NCI-H146 (cell line): ENCODE data around the gene UCN.
"Not testable (repeated sequence)": the region's sequence is repeated elsewhere in the genome, so short reads cannot be mapped to it uniquely, and the experiment has no call there.

Experiments used
- DNase-seq: peaks from one replicate; lab custom pipeline; 2025; lab: John Stamatoyannopoulos, UW

The UCN gene, protein sequence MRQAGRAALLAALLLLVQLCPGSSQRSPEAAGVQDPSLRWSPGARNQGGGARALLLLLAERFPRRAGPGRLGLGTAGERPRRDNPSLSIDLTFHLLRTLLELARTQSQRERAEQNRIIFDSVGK

DNA sequence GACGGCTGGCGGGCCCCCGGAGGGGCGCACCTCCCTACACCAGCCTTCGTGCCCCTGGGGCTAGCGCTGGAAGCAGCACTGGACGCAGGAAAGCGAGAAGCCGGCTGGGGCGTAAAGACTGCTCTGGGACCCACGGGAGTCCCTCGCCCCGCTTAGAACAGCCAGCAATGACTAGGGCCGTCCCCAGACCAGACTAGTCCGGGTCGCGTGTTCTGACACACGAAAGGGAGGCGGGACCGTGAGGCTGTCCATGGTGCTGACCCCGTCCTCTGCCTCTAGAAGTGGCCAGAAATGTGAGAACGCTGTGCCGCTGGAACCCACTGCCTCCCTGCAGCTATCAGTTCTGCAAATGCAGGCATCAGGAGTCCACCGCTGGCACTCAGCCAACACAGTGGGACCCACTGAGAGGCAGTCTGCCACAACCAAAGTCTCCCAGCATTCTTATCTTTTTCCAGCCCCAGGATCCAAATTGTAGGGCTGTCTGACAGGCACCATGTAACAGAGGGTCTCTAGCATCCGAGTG, at the start of gene UCN:
UCN (minus strand) TSS at position 87 of the 523 bp plus-strand sequence. CDS start 550 bp downstream, outside the sequence.
- no peak for DNase-seq

DNA sequence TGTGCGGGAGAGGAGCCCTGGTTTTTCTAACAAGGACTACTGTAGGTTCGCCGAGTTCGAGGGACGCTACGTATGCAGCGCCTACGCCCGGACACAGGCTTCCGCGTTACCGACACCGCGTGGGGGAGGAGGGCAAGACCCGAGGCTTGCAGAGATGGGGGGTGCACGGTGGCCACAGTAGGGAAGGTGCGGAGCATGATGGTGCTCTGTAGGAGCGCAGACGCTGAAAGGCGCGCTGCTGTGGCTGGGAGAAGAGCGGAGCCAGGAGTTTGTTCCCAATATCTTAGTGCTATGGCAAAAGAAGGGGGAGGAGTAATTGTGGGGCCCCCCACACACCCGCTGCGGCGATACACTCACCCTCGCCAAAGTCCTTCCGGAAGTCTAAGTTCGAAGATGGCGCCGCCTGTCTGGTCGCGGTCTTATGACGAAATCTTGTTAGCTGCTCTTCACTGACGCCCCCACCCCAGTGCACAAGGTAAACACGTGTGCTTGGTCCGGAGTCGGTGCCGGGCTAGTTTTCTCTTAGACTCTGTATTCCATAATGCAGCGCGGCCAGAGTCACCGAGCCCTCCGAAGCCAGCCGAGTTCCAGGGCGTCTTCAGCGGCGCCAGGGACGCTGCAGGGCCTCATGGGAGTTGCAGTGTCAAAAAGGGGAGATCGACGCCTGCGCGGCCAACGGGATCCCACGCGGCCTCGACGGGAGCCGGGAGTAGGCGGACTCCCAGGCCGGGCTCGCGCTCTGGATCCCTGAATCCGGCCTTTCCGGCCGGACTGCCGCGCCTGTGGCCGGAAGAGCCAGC, 48.3 kb upstream of the UCN start, which contains the start of gene GTF3C2:
GTF3C2 (minus strand) TSS at position 383 of the 800 bp plus-strand sequence. CDS start 13,210 bp downstream, outside the sequence.
- peak; percentile 99 for DNase-seq

DNA sequence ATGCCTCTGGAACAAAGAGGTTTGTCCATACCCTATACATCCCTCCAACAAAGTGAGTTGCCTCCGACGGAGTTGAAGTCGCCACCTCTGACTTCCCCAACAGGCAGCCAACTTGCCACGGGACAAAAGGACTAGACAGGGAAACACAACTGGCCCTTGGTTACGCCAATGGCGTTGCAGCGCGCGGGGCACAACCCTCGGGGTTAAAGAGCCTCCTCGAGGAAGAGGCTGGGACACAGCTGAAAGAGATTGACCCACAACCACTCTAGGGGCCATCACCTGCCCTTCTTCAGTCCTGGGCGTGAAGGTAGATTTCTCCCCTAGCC, 47.8 kb upstream of the UCN start:
- peak; percentile 75 for DNase-seq

DNA sequence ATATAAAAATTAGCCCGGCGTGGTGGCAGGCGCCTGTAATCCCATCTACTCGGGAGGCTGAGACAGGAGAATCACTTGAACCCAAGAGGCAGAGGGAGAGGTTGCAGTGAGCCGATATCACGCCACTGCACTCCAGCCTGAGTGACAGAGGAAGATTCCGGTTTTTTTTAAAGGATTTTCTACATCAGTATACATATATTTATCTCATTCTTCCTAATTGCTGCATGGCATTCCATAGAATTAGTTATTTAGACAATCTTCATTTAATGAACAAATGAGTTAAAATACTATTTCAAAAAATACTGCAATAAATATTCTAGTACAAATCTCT, 46.3 kb upstream of the UCN start:
- DNase-seq, result no peak

DNA sequence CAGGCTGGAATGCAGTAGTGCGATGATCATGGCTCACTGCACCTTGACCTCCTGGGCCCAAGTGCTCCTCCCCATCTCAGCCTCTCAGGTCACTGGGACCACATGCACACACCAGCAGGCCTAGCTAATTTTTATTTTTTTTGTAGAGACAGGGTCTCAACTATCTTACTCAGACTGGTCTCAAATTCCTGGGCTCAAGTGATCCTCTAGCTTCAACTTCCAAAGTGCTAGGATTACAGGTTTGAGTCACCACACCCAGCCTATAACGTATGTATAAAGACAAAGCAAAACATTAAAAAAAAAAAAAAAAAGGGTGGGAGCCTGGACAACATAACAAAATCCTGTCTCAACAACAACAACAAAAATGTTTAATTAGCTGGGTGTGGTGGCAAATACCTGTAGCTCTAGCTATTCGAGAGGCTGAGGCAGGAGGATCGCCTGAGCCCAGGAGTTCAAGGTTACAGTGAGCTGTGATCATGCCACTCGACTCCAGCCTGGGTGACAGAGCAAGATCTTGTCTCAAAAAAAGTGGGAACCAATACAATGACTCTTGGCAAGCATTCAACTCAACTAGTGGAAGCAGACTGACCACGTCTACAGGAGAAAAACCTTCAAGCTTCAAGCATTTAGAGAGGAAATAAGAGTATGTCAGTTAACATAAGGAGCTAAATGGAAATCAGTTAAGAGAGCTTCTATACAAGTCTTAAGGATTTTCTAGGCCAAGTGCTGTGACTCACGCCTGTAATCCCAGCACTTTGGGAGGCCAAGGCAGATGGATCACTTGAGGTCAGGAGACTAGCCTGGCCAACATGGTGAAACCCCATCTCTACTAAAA, 45.7 kb upstream of the UCN start:
- no peak for DNase-seq

DNA sequence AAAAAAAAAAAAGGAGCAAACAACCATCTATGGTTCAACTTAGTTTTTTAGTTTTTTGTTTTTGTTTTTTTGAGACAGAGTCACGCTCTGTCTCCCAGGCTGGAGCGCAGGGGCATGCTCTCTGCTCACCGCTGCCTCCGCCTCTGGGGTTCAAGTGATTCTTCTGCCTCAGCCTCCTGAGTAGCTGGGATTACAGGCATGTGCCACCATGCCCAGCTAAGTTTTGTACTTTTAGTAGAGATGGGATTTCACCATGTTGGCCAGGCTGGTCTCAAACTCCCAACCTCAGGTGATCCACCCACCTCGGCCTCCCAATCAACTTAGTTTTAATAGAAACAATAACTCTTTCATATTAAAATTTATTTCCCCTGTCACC, 45.1 kb upstream of the UCN start:
- not testable (repeated sequence) for DNase-seq

DNA sequence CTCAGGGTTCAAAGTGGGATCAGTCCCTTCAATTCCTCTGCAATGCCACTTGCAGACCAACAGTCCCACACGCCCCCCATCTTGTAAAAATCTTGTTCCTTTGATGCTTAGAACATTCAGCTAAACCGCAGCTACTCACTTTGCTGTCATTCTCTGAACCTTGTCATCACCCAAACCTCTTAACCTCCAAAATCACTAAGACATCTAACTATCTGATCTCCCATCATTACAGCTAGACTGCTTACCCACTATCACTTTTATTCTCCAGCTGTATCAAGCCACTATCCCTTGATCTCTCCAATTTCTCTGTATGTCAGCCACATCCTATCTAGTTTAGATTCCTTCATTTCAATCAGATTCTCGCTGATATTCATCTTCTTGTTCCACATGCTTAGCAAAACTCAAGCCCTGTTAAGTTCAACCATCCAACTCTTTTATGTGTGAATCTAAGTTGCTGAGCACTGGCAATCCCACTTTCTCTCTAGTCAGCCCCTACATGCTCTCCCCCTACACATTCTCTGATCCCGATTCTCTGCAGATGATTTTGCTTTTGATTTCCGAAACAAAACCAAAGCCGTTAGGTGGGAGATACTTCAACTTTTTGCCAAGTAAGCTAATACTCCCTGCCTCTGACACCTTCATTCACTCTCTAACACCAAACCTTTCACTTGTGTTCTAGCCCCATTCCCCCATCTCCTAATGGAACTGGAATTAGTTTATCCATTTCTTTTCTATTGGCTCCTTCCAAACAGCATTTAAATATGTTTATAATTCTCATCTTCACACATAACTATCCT, 43.8 kb upstream of the UCN start:
- no peak for DNase-seq

DNA sequence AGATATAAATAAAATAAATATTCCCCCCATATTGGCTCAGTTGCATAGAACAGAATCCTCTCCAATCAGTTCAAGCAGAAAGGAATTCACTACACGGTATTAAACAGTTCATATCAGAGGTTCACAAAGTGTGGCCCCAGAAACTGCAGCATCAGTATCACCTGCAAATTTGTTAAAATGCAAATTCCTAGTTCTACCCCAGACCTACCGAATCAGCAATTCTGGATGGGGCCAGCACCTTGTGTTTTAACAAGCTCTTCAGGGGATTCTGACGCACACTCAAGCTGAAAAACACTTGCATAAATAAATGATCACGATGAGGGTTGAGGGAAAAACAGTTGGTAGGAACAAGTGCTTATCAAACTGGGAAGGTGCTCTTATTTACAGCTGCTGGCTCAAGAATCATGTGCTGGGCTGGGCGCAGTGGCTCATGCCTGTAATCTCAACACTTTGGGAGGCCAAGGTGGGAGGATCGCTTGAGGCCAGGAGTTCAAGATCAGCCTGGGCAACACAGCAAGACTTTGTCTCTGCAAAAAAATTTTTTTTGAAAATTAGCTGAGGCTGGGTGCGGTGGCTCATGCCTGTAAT, 42.0 kb upstream of the UCN start:
- DNase-seq, result no peak

DNA sequence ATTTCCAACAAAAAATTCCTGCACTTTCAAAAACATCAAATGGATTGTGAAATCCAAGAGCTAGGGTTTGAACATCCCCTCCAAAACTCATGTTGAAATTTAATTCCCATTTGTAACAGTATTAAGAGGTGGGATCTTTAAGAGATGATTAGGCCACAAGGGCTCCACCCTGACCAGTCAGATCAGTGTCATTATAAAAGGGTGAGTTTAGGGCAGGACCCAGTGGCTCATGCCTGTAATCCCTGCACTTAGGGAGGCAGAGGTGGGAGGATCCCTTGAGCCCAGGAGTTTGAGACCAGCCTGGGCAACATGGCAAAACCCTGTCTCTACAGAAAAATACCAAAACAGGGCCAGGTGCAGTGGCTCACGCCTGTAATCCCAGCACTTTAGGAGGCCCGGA, 39.4 kb upstream of the UCN start:
- no peak for DNase-seq

DNA sequence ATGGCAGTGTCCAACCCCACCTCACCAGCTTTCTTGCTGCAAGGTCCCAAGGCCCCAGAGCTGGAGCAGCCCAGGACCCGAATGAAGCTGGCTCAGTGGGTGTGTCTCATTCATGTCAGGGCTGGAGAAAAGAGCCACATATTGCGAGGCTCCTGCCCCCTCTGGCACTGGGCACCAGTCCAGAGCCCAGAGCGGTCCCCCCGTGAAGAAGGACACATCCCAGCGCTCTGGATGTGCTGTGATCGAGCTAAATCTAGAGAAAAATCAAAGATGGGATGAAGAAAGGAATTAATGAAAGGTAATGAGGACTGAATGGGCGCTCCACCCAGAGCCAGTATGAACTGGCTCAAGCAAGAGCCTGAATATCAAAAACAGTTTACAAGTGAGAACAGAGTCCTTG, 27.9 kb upstream of the UCN start:
- DNase-seq, result no peak

DNA sequence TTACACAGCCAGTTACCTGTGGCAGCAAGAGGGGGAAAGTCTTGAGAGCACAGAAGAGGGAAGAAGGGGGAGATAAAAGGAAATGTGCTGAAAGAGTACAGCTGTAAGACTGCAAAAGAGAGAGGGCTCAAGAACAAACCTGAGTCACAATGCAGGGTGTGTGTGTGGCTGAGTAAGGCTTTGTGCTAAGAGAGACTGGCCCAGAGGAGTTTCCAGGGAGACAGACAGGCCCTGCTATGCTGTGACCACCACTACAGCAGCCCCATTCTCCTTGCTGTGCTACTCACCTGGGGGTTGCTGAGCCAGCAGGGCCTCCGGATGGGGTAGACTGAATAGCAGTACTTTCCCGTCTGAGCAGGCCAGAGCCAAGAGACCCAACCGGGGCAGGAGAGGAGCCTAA, 27.1 kb upstream of the UCN start:
- DNase-seq, result no peak

DNA sequence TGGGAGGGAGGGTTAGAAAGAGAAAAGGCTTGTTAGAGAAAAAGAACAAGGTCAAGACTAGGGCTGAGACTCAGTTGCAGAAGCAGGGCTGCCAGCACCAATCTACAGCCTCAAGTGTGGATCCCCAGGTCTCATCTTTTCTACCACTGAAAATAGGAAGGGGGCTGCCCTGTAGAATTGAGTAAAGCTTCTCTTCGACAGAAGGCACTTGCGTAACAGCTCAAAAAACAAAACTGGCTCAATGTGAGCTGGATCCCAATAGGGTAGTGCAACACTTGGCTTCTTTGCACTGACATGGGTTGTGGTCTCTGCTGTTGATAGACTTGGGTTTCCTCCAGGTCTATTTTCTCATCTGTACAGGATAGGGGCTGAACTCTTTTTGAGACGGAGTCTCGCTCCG, 16.5 kb upstream of the UCN start:
- no peak for DNase-seq

DNA sequence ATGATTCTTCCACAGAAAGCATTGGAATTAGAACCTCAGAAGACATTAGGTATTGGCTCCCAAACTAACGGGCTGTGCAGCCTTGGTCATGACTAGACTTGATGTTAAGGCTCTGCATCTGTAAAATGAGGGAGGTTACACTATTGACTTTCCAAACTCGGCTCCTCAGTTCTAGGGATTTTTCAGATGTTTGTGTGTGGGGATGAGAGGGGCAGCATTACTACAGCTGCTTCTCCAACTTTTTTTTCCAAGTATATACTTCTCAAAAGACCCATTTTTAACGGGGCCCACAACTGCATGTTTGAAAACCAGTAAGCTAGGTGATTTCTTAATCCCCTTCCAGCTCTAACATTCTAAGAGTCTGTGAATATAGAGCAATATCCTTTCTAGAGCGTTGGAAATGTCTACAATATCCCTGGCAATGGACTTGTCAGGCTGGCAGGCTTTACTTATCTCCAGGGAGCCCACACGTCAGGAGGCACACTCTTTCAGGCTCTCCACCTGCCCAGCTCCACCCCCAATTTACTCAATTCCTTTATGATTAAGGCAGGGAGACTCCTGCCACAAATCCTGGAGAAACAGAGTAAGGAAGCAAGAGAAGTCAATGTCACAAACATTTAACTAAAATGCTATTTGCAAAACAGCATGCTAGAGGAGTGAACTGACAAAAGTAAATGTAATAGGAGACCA, 15.5 kb upstream of the UCN start:
- DNase-seq, result no peak

DNA sequence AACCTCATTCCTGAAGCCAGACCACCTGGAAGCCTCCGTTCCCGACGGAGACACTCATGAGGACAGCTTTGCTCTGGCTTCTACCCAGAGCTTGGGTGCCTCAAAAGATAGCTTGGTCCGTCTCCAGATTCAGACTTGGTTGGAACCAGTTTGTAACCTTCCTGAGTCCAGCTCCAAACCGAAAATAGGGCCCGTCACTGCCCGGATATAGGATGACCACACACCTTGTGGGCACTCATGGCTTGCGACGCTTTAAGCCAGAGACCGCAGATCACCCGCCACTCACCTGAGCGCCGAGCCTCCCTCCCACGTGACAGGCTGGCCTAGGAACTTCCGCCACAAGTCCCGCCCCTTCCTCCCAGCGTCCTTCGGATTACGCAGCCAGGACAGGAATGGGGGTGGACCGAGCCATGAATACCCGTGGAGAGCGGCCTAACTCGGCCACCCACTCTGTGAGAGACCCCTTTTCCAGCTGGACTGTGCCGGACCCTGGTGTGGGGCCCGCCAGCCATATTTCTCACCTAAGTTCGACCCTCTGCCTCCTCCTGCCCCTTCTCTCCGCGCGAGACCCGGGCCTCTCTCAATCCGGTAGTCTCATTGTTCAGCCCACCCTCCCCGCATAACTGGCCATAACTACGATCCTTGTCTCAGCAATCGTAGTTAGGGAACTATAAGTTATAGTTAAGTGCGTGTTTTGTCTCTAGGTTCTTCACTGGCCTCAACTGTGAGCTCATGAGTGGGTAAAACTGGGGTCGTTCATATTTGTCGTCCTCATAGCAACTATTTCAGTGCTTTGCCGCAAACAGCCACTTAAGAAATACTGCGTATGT, 14.7 kb upstream of the UCN start, which contains the start of gene MPV17:
MPV17 (minus strand) TSS at position 332 of the 830 bp plus-strand sequence. CDS start 580 bp downstream, outside the sequence.
- DNase-seq, result peak; percentile 92

DNA sequence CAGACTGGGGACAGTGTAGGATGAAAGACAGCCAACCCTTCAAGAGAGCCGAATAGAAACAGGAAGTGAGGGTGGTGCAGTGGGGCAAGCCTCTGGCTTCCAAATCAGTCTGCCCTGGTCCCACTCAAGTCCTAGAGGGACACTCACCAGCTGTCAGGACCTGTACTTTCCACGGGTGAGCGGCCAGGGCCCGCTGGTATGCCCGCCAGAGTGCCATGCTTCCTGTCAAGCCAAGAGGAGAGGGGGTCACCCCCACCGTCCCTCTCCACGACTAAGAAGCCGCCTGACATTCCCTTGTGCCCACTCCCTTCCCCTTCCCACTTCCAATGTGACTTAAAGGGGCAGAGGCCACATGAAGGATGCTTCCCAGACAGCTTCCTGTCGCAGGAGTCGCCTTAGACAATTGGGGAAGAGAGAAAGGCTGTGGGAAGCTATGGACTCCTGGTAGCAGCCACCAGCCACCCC, 14.1 kb upstream of the UCN start:
- no peak for DNase-seq

DNA sequence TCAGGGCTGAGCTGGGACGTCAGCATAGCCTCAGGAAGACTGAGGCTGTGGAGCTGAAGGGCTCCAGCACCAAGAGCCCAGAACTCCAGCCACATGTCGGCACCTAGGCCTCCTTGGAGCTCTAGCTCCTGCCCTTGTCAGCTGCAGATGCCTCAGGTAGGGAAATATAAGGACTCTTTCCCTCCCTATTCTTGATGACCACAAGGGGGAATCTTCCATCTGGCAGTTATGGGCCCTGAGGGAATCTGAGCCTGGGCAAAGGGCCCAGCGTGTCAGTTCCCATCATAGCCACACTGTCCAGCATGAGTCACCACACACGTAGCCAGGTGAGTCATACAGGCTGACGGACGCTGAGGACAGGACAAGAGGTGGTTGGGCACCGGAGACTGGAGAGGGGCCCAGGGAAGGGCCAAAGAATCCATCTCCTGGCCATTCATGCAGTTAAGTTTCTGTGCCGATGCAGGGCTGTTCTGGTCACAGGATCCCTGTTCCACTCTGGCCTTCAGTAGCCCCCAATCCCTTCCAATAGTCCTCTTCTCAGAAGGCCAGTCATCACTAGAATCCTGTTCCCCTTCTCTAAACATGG, 12.8 kb upstream of the UCN start:
- DNase-seq, result peak; percentile 37

DNA sequence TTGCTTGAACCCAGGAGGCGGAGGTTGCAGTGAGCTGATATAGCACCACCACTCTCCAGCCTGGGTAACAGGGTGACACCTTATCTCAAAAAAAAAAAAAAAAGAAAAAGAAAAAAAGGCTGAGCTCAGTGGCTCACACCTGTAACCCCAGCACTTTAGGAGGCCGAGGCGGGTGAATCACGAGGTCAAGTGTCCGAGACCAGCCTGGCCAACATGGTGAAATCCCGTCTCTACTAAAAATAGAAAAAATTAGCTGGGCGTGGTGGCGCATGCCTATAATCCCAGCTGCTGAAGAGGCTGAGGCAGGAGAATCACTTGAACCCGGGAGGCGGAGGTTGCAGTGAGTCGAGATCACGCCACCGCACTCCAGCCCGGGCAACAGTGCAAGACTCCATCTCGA, 11.6 kb upstream of the UCN start:
- DNase-seq, result not testable (repeated sequence)

DNA sequence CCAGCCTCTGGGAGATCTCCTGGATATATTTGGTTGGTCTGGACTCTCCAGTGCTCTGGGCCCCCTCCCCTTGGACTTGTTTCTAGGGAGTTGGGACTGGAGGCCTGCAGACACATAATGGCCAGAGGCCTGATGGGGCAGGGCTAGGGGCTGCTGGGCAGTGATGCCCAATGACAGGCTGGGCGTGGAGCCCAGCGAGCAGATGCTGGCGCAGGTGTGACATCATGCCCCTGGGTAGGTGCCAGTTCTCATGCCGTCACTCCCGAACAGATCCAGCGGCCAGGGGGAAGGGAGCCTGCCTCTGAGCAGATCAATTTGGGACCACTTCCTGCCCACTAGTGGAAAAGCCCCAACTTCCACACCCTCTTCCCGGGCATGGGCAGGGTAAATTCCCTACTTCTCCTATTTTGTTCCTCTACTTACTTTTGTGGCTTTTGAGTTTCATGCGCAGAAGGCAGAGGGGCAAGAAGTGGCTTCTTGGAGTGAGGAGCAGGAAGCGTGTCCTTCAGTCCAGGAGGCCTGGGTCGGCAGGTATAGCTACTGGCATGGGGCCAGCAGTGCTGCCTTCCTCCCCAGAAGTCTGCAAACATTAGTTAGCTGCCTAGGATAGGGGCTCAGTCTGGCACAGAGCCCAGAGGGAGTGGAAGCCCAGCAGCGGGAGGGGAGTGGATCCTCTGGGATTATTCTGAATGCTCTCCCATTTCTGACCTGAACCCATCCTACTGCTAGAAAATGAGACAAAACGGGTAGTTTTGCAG, 8.6 kb upstream of the UCN start:
- DNase-seq, result peak; percentile 18

DNA sequence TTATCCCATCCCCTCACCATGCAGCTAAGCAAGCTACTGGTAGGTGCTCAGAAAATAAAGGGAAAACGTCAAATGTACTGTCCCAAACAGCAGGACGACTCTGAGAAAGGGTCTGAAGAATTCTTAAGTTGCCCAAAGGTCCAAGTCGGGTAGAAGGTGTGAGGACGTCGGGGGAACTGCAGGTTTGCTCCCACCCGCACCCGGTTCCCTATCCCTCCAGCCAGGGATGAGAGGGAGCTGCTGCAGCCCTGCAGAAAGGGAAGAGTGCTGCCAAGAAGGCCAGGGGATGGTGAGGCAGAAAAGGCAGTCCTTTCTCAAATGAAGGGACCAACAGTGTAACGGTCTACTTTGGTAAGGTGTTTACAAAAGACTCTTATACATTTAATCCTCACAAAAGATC, 6.9 kb upstream of the UCN start:
- DNase-seq, result no peak
